Cerebellar cortex (tissue), 1 donor: Measurements from ENCODE around the gene EPGN.
"Not testable (repeated sequence)": the region's sequence is repeated elsewhere in the genome, so short reads cannot be mapped to it uniquely, and the experiment has no call there.

Source experiments
- DNase-seq: peaks from one replicate; pipeline ENCODE4 v3.0.0-alpha.2; 2015; ENCODE audit warnings: low spot score

EPGN gene

DNA sequence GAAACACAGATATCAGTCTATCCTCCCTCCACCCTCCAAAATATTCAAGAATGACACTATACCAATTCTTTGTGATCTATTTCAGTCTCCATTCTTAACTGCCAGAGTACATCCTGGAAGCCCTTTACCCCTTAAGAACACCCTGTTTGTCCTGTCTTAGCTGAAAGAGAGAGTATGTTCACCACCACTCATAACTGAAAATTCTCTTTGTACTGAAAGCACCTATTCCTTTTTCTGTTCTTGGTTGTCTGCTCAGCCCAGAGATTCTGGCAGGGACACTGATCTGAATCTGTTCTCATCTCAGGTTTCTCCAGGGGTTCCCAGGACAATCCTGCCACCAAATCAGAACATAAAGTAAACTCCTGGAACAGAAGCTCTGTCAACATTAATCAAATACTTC, 31.2 kb downstream of the EPGN start:
- DNase-seq: no peak

DNA sequence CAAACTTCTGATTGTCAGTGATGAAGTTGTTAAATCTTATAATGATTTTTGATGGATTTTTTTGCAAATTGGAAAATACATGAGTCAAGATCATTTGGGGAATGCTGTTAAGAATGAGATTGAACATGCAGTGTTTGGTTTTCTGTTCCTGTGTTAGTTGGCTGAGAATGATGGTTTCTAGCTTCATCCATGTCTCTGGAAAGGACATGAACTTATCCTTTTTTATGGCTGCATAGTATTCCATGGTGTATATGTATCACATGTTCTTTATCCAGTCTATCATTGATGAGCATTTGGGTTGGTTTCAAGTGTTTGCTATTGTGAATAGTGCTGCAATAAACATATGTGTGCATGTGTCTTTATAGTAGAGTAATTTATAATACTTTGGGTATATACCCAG, 32.2 kb downstream of the EPGN start:
- DNase-seq: not testable (repeated sequence)

GRCh38 chr4:74344031-74344430, 35.8 kb downstream of the EPGN start:
- no peak for DNase-seq

GRCh38 chr4:74353858-74354257, 45.6 kb downstream of the EPGN start:
- no peak for DNase-seq

DNA sequence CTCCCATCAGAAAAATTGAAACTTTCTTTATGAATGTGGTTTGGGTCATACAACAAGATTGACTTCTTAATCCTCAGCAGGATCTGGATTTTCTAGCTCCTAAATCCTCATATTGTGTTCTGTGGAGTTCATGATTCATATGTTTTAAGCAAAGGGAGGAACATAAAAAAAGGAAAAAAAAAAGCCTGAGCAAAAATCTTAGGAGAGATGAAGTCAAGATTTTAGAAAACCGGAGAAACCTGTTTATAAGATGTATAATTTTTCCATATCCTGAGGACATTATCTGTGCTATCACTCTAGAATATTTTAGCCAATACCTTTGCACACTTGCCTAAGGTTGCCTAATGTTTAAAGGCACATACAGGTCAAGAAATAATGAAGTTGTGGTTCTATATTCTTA, 49.7 kb downstream of the EPGN start:
- DNase-seq: no peak

GRCh38 chr4:74361671-74362070, 53.4 kb downstream of the EPGN start:
- DNase-seq: no peak

GRCh38 chr4:74362347-74362746, 54.1 kb downstream of the EPGN start:
- DNase-seq: no peak

- DNase-seq: no peak
Measured at GRCh38 chr4:74364256-74364651, 56.0 kb downstream of the EPGN start.

- no peak for DNase-seq
Measured at GRCh38 chr4:74364652-74365491, 56.6 kb downstream of the EPGN start, which contains the start of gene EREG. TSS of gene EREG (plus strand) at chr4:74365145. CDS start at chr4:74365309, 164 bp downstream.

- DNase-seq: no peak
Measured at GRCh38 chr4:74365761-74366160, 57.5 kb downstream of the EPGN start.
